Loucy (cell line): ENCODE data around the gene MYL11.

Experiments
- EZH2phosphoT487 ChIP-seq: fragments of 200-600 bp; IDR thresholded peaks from 2 replicates; pipeline ENCODE4 v1.6.1; 2018; ENCODE audit warnings: antibody characterized with exemption, mild to moderate bottlenecking, moderate library complexity, borderline replicate concordance
- TF ChIP-seq, protein P1 (sequence below): fragments of 200-600 bp; sonication (generic); conservative IDR thresholded peaks from 2 replicates; pipeline ENCODE4 v1.5.1; 2014; ENCODE audit warnings: mild to moderate bottlenecking, antibody characterized with exemption, low read length

DNA sequence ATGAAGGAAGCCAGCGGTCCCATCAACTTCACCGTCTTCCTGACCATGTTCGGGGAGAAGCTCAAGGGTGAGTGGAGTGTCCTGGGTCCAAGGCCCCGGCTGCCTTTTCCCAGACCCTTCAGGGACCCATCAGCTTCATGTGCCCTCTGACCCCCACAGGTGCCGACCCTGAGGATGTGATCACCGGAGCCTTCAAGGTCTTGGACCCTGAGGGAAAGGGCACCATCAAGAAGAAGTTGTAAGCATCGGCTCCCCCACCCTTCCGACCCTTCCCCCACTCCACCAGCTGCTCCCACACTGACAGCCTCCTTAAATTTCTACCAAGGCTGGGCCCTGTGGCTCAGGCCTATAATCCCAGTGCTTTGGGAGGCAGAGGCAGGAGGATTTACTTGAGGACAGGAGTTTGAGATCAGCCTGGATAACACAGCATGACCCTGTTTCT, 1.9 kb downstream of the MYL11 start:
- TF ChIP-seq, protein P1, sequence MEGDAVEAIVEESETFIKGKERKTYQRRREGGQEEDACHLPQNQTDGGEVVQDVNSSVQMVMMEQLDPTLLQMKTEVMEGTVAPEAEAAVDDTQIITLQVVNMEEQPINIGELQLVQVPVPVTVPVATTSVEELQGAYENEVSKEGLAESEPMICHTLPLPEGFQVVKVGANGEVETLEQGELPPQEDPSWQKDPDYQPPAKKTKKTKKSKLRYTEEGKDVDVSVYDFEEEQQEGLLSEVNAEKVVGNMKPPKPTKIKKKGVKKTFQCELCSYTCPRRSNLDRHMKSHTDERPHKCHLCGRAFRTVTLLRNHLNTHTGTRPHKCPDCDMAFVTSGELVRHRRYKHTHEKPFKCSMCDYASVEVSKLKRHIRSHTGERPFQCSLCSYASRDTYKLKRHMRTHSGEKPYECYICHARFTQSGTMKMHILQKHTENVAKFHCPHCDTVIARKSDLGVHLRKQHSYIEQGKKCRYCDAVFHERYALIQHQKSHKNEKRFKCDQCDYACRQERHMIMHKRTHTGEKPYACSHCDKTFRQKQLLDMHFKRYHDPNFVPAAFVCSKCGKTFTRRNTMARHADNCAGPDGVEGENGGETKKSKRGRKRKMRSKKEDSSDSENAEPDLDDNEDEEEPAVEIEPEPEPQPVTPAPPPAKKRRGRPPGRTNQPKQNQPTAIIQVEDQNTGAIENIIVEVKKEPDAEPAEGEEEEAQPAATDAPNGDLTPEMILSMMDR, result no peak
- TF ChIP-seq EZH2phosphoT487, result no peak
